Activated T-cell treated with anti-CD3 and anti-CD28 coated beads, Interleukin-2, amount 50 U/mL, for 4 hours (primary cell): ENCODE data around the gene DNAH14. TPM values are rescaled to one million over a fixed set of nuclear protein-coding genes. Genes with fewer than 3 reads are reported as not detected.

Experiments
- ATAC-seq, 2 donors: fragments of 200-7000 bp; cut with Tn5 transposase; one replicate each; pipeline ENCODE4 v1.10.0; 2021
- DNase-seq: peaks from one replicate; pipeline ENCODE4 v3.0.0-alpha.2; 2020
- H3K27me3 Mint-ChIP-seq: one replicate; pipeline ENCODE4 v1.8.0; 2021; ENCODE audit warnings: low read depth, mixed read lengths
- H3K36me3 Mint-ChIP-seq: one replicate; pipeline ENCODE4 v1.8.0; 2022; ENCODE audit warnings: mixed read lengths; ENCODE audit not compliant: insufficient read depth
- H3K4me1 Mint-ChIP-seq: one replicate; pipeline ENCODE4 v1.8.0; 2021; ENCODE audit warnings: low read depth, mixed read lengths
- H3K4me3 Mint-ChIP-seq: one replicate; pipeline ENCODE4 v1.8.0; 2021; ENCODE audit warnings: mild to moderate bottlenecking, moderate library complexity, mixed read lengths
- H3K9me3 Mint-ChIP-seq: one replicate; pipeline ENCODE4 v1.8.0; 2021; ENCODE audit warnings: mixed read lengths
- total RNA-seq, 3 donors: library from RNA; stranded (reverse); gene quantifications; one replicate each; pipeline ENCODE4 v1.2.1, GENCODE V29; 2021

The DNAH14 gene
- total RNA-seq, 3 donors from 2014 or later: 0.29 to 0.83 (median 0.41) TPM

GRCh38 chr1:225435076-225435475 is 505.6 kb downstream of the DNAH14 start:
- ATAC-seq: no peak
- peaks cover 6% of the 10 kb centered on the region for H3K4me1 Mint-ChIP-seq
- H3K36me3 Mint-ChIP-seq: no peaks in the 10 kb centered on the region
- H3K4me3 Mint-ChIP-seq: no peak overlapping the region
- no peaks in the 10 kb centered on the region for H3K9me3 Mint-ChIP-seq
- no peaks in the 10 kb centered on the region for H3K27me3 Mint-ChIP-seq
- no peak for DNase-seq

- Mint-ChIP-seq H3K4me1 (peaks cover 3% of the 10 kb centered on the region), H3K4me3 (no peak overlapping the region), H3K36me3 (no peaks in the 10 kb centered on the region), H3K9me3 (no peaks in the 10 kb centered on the region), H3K27me3 (no peaks in the 10 kb centered on the region)
- ATAC-seq (no peak), DNase-seq (no peak)
Observed at GRCh38 chr1:225435487-225435886, 506.0 kb downstream of the DNAH14 start.

- Mint-ChIP-seq H3K4me1 (peaks cover 3% of the 10 kb centered on the region), H3K9me3 (no peaks in the 10 kb centered on the region), H3K27me3 (no peaks in the 10 kb centered on the region), H3K36me3 (no peaks in the 10 kb centered on the region), H3K4me3 (no peak overlapping the region)
- peak in 1 of 2 donors; percentile 21 for ATAC-seq
- no peak for DNase-seq
Observed at GRCh38 chr1:225435957-225436392, 506.5 kb downstream of the DNAH14 start.

GRCh38 chr1:225437710-225438437 is 508.4 kb downstream of the DNAH14 start:
- ATAC-seq (no peak), DNase-seq (no peak)
- no peaks in the 10 kb centered on the region for H3K9me3 Mint-ChIP-seq
- peaks cover 21% of the 10 kb centered on the region for H3K4me1 Mint-ChIP-seq
- H3K27me3 Mint-ChIP-seq: no peaks in the 10 kb centered on the region
- H3K36me3 Mint-ChIP-seq: no peaks in the 10 kb centered on the region
- H3K4me3 Mint-ChIP-seq: no peak overlapping the region

GRCh38 chr1:225440380-225441221 is 511.1 kb downstream of the DNAH14 start:
- Mint-ChIP-seq H3K36me3 (no peaks in the 10 kb centered on the region), H3K4me1 (peaks cover 42% of the 10 kb centered on the region), H3K9me3 (no peaks in the 10 kb centered on the region), H3K27me3 (no peaks in the 10 kb centered on the region), H3K4me3 (no peak overlapping the region)
- ATAC-seq (no peak), DNase-seq (no peak)

- ATAC-seq (no peak), DNase-seq (no peak)
- Mint-ChIP-seq H3K27me3 (no peaks in the 10 kb centered on the region), H3K4me1 (peaks cover 49% of the 10 kb centered on the region), H3K9me3 (no peaks in the 10 kb centered on the region), H3K36me3 (no peaks in the 10 kb centered on the region), H3K4me3 (no peak overlapping the region)
Observed at GRCh38 chr1:225441314-225442122, 512.0 kb downstream of the DNAH14 start.

GRCh38 chr1:225442123-225442505 is 512.6 kb downstream of the DNAH14 start:
- peaks cover 51% of the 10 kb centered on the region for H3K4me1 Mint-ChIP-seq
- no peak overlapping the region for H3K4me3 Mint-ChIP-seq
- H3K9me3 Mint-ChIP-seq: no peaks in the 10 kb centered on the region
- no peaks in the 10 kb centered on the region for H3K27me3 Mint-ChIP-seq
- no peak for ATAC-seq
- no peaks in the 10 kb centered on the region for H3K36me3 Mint-ChIP-seq
- no peak for DNase-seq

- Mint-ChIP-seq H3K4me1 (peaks cover 66% of the 10 kb centered on the region), H3K36me3 (no peaks in the 10 kb centered on the region), H3K9me3 (no peaks in the 10 kb centered on the region), H3K4me3 (peak overlapping the region; percentile 16), H3K27me3 (no peaks in the 10 kb centered on the region)
- no peak for ATAC-seq
- DNase-seq: no peak
Observed at GRCh38 chr1:225445639-225446594, 516.4 kb downstream of the DNAH14 start.

- no peak for DNase-seq
- H3K36me3 Mint-ChIP-seq: no peaks in the 10 kb centered on the region
- H3K27me3 Mint-ChIP-seq: no peaks in the 10 kb centered on the region
- H3K4me3 Mint-ChIP-seq: no peak overlapping the region
- peaks cover 64% of the 10 kb centered on the region for H3K4me1 Mint-ChIP-seq
- H3K9me3 Mint-ChIP-seq: no peaks in the 10 kb centered on the region
- no peak for ATAC-seq
Observed at GRCh38 chr1:225446595-225446960, 517.1 kb downstream of the DNAH14 start.

GRCh38 chr1:225446981-225447615 is 517.6 kb downstream of the DNAH14 start:
- no peaks in the 10 kb centered on the region for H3K9me3 Mint-ChIP-seq
- H3K4me3 Mint-ChIP-seq: no peak overlapping the region
- peaks cover 58% of the 10 kb centered on the region for H3K4me1 Mint-ChIP-seq
- ATAC-seq (no peak), DNase-seq (no peak)
- no peaks in the 10 kb centered on the region for H3K27me3 Mint-ChIP-seq
- H3K36me3 Mint-ChIP-seq: no peaks in the 10 kb centered on the region

- Mint-ChIP-seq H3K9me3 (no peaks in the 10 kb centered on the region), H3K4me1 (peaks cover 55% of the 10 kb centered on the region), H3K27me3 (no peaks in the 10 kb centered on the region), H3K36me3 (no peaks in the 10 kb centered on the region), H3K4me3 (no peak overlapping the region)
- ATAC-seq (no peak), DNase-seq (no peak)
Observed at GRCh38 chr1:225447650-225448089, 518.2 kb downstream of the DNAH14 start.

- Mint-ChIP-seq H3K4me3 (no peak overlapping the region), H3K27me3 (no peaks in the 10 kb centered on the region), H3K4me1 (peaks cover 51% of the 10 kb centered on the region)
Observed at GRCh38 chr1:225448146-225448805, 518.8 kb downstream of the DNAH14 start.

More at GRCh38 chr1:225448146-225448805, 518.8 kb downstream of the DNAH14 start:
- H3K36me3 Mint-ChIP-seq: no peaks in the 10 kb centered on the region
- no peaks in the 10 kb centered on the region for H3K9me3 Mint-ChIP-seq
- ATAC-seq (no peak), DNase-seq (no peak)
